Measurements from ENCODE around the gene KRTAP24-1.

Gene KRTAP24-1

GRCh38 chr21:30234050-30234449 is 48.7 kb downstream of the KRTAP24-1 start:
- no peak for DNase-seq (ENCODE audit: low spot score)

- no peak for DNase-seq (ENCODE audit: low spot score)
These were observed 49.3 kb downstream of the KRTAP24-1 start for GRCh38 chr21:30233228-30234020.

GRCh38 chr21:30232011-30232410 is 50.7 kb downstream of the KRTAP24-1 start:
- no peak for DNase-seq (ENCODE audit: low spot score)
